Activated CD4-positive, alpha-beta memory T cell treated with anti-CD3 and anti-CD28 coated beads, Interleukin-2, amount 10 ng/mL, durations not matched to agents 7 days and 5 days (primary cell): Measurements from ENCODE around the gene WIPF3. TPM values are rescaled to one million over a fixed set of nuclear protein-coding genes. Genes with fewer than 3 reads are reported as not detected.

Experiments
- total RNA-seq, 2 experiments: library from RNA; stranded (reverse); gene quantifications; one replicate each; pipeline ENCODE4 v1.2.3, GENCODE V29; 2021

WIPF3 gene
- total RNA-seq, 2 experiments from 2014 or later, result not detected

Other genes with a start within 250 kb of the WIPF3 start
- not detected for gene PRR15, start 242.7 kb upstream of the WIPF3 start, total RNA-seq
- gene SCRN1, start 183.3 kb downstream of the WIPF3 start, total RNA-seq, result 1 to 10 TPM; 2.0 to 2.5 TPM
- gene FKBP14, start 220.2 kb downstream of the WIPF3 start, total RNA-seq, result 1 to 10 TPM; 5.0 to 7.1 TPM
- 10 to 100 TPM; 10.3 to 10.7 TPM for gene PLEKHA8, start 221.9 kb downstream of the WIPF3 start, total RNA-seq